GM19452 (cell line): ENCODE data around the gene PDE8B.

Experiments used
- ATAC-seq: cut with Tn5 transposase; IDR thresholded peaks from one replicate; pipeline ENCODE4 v1.9.1; 2021; ENCODE audit not compliant: unreplicated experiment

The PDE8B gene

GRCh38 chr5:77210091-77210963 lies at the start of gene PDE8B:
Gene PDE8B (plus strand): TSS chr5:77210680. CDS start chr5:77210926, 246 bp downstream.
- ATAC-seq = no peak

- ATAC-seq = no peak
Observed at GRCh38 chr5:77163453-77163852, 47.0 kb upstream of the PDE8B start.

- ATAC-seq = no peak
Observed at GRCh38 chr5:77167063-77167462, 43.4 kb upstream of the PDE8B start.

GRCh38 chr5:77167695-77168121 lies 42.8 kb upstream of the PDE8B start:
- no peak for ATAC-seq

- ATAC-seq = no peak
Observed at GRCh38 chr5:77168161-77168878, 42.2 kb upstream of the PDE8B start.

GRCh38 chr5:77168879-77169244 lies 41.6 kb upstream of the PDE8B start:
- no peak for ATAC-seq

GRCh38 chr5:77170196-77170890 lies 40.1 kb upstream of the PDE8B start:
- no peak for ATAC-seq

GRCh38 chr5:77171141-77171910 lies 39.2 kb upstream of the PDE8B start:
- no peak for ATAC-seq

- ATAC-seq = no peak
Observed at GRCh38 chr5:77172713-77173328, 37.7 kb upstream of the PDE8B start.

- ATAC-seq = no peak
Observed at GRCh38 chr5:77174526-77174925, 36.0 kb upstream of the PDE8B start.

GRCh38 chr5:77175231-77175630 lies 35.2 kb upstream of the PDE8B start:
- ATAC-seq = no peak

GRCh38 chr5:77176429-77176828 lies 34.1 kb upstream of the PDE8B start:
- no peak for ATAC-seq

GRCh38 chr5:77177576-77177975 lies 32.9 kb upstream of the PDE8B start:
- no peak for ATAC-seq

GRCh38 chr5:77180167-77181081 lies 30.1 kb upstream of the PDE8B start:
- no peak for ATAC-seq

- ATAC-seq = no peak
Observed at GRCh38 chr5:77181173-77181572, 29.3 kb upstream of the PDE8B start.

GRCh38 chr5:77181596-77182304 lies 28.7 kb upstream of the PDE8B start:
- no peak for ATAC-seq

GRCh38 chr5:77182367-77182766 lies 28.1 kb upstream of the PDE8B start:
- ATAC-seq = no peak

GRCh38 chr5:77186652-77187370 lies 23.7 kb upstream of the PDE8B start:
- ATAC-seq = no peak
